MCF 10A (cell line): Measurements from ENCODE around the gene GAREM2. TPM values are rescaled to one million over a fixed set of nuclear protein-coding genes. Genes with fewer than 3 reads are reported as not detected.

Experiments used
- BruUV-seq: library from RNA; stranded (reverse); fragments of 400-500 nt; replicated peaks from 2 replicates; lab custom pipeline; 2021; lab: Mats Ljungman, UMichigan
- CTCF ChIA-PET: fragments of 300-600 bp; sonication (Branson Sonifier 250); formaldehyde crosslinking; extraction: SDS; loops from one replicate; lab custom pipeline; 2021; ENCODE audit warnings: antibody characterized with exemption, inconsistent platforms; lab: Yijun Ruan, JAX
- POLR2A ChIA-PET: fragments of 300-600, 350-650 bp; sonication (Branson Sonifier 250); formaldehyde crosslinking; extraction: SDS; loops from one replicate; lab custom pipeline; 2020; ENCODE audit warnings: antibody characterized with exemption, inconsistent platforms; lab: Yijun Ruan, JAX
- DNase-seq: peaks from one replicate; pipeline ENCODE4 v3.0.0-alpha.2; 2018; ENCODE audit not compliant: unreplicated experiment
- H3K27ac Mint-ChIP-seq: one replicate; pipeline ENCODE4 v1.8.0; 2022; ENCODE audit warnings: mild to moderate bottlenecking, low read depth, mixed read lengths; ENCODE audit not compliant: unreplicated experiment
- H3K27me3 Mint-ChIP-seq: one replicate; pipeline ENCODE4 v1.8.0; 2022; ENCODE audit warnings: mixed read lengths; ENCODE audit not compliant: insufficient read depth, unreplicated experiment
- H3K36me3 Mint-ChIP-seq: one replicate; pipeline ENCODE4 v1.8.0; 2022; ENCODE audit warnings: mild to moderate bottlenecking, moderate library complexity, mixed read lengths; ENCODE audit not compliant: insufficient read depth, unreplicated experiment
- H3K4me1 Mint-ChIP-seq: one replicate; pipeline ENCODE4 v1.8.0; 2022; ENCODE audit warnings: mixed read lengths; ENCODE audit not compliant: insufficient read depth, unreplicated experiment
- H3K4me3 Mint-ChIP-seq: one replicate; pipeline ENCODE4 v1.8.0; 2022; ENCODE audit warnings: mild to moderate bottlenecking, moderate library complexity, mixed read lengths; ENCODE audit not compliant: unreplicated experiment
- H3K9me3 Mint-ChIP-seq: one replicate; pipeline ENCODE4 v1.8.0; 2022; ENCODE audit warnings: mixed read lengths; ENCODE audit not compliant: unreplicated experiment
- intact Hi-C: fragments of 100-400 bp; cut with micrococcal nuclease; formaldehyde crosslinking; loops from 2 replicates; pipeline ENCODE4 v1.14.1; 2022
- total RNA-seq: library from RNA; stranded (reverse); gene quantifications from 2 replicates; pipeline ENCODE4 v1.2.3, GENCODE V29; 2022
- TF ChIP-seq, protein P1 (sequence below): fragments of 200-600 bp; IDR thresholded peaks from one replicate; pipeline ENCODE4 v1.8.0; 2022; ENCODE audit warnings: antibody characterized with exemption, mild to moderate bottlenecking; ENCODE audit not compliant: unreplicated experiment

The GAREM2 gene
- total RNA-seq, 1 experiment from 2014 or later = 0.23 TPM

GRCh38 chr2:26217720-26218119 lies 44.8 kb downstream of the GAREM2 start:
- POLR2A ChIA-PET = no interaction called here

DNA sequence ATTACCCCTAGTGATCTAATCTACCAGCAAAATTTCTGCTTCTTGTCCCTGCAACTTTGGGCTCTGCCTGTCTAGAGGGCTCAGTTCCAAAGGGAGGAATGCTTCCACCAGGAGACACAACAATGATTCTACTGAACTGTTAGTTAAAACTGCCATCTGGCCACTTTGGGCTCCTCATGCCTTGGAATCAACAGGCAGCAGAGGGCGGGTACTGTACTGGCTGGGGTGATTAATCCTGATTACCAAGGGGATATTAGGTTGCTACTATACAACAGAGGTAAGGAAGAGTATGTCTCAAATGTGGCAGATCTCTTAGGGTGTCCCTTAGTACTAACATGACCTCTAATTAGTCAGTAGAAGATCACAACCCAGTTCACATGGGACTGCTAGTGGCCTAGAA lies 50.1 kb downstream of the GAREM2 start:
- no peaks in the 10 kb centered on the region for H3K27me3 Mint-ChIP-seq
- intact Hi-C loops = no loop called here
- no peak overlapping the region for H3K27ac Mint-ChIP-seq
- peaks cover 63% of the 10 kb centered on the region for H3K36me3 Mint-ChIP-seq
- H3K9me3 Mint-ChIP-seq = no peaks in the 10 kb centered on the region
- POLR2A ChIA-PET = interaction anchor here (0.6 to 0.8 kb wide), 2 partner anchors 21 to 165 kb away, joined by 3 to 6 read pairs; no protein-coding TSS in a partner anchor
- no TSS peak for BruUV-seq
- CTCF ChIA-PET = no interaction called here
- no peaks in the 10 kb centered on the region for H3K4me1 Mint-ChIP-seq
- no peak for DNase-seq
- H3K4me3 Mint-ChIP-seq = no peak overlapping the region
- TF ChIP-seq, protein P1, sequence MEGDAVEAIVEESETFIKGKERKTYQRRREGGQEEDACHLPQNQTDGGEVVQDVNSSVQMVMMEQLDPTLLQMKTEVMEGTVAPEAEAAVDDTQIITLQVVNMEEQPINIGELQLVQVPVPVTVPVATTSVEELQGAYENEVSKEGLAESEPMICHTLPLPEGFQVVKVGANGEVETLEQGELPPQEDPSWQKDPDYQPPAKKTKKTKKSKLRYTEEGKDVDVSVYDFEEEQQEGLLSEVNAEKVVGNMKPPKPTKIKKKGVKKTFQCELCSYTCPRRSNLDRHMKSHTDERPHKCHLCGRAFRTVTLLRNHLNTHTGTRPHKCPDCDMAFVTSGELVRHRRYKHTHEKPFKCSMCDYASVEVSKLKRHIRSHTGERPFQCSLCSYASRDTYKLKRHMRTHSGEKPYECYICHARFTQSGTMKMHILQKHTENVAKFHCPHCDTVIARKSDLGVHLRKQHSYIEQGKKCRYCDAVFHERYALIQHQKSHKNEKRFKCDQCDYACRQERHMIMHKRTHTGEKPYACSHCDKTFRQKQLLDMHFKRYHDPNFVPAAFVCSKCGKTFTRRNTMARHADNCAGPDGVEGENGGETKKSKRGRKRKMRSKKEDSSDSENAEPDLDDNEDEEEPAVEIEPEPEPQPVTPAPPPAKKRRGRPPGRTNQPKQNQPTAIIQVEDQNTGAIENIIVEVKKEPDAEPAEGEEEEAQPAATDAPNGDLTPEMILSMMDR = no peak

More at GRCh38 chr2:26217720-26218119, 44.8 kb downstream of the GAREM2 start:
- intact Hi-C loops = no loop called here
- Mint-ChIP-seq H3K9me3 (no peaks in the 10 kb centered on the region), H3K4me1 (no peaks in the 10 kb centered on the region), H3K4me3 (no peak overlapping the region), H3K27ac (no peak overlapping the region), H3K27me3 (no peaks in the 10 kb centered on the region), H3K36me3 (peaks cover 73% of the 10 kb centered on the region)
- TF ChIP-seq, protein P1 = no peak
- BruUV-seq = no TSS peak
- no peak for DNase-seq
- CTCF ChIA-PET = interaction anchor here (0.6 kb wide), 1 partner anchor 13 kb away, joined by 3 read pairs; no protein-coding TSS in a partner anchor

- Mint-ChIP-seq H3K27ac (no peak overlapping the region), H3K4me1 (no peaks in the 10 kb centered on the region), H3K36me3 (peaks cover 66% of the 10 kb centered on the region), H3K27me3 (no peaks in the 10 kb centered on the region), H3K9me3 (no peaks in the 10 kb centered on the region), H3K4me3 (no peak overlapping the region)
- ChIA-PET CTCF (no interaction called here), POLR2A (no interaction called here)
- intact Hi-C loops = no loop called here
- DNase-seq = no peak
- BruUV-seq = no TSS peak
- TF ChIP-seq, protein P1 = no peak
Measured at GRCh38 chr2:26224095-26224494, 51.2 kb downstream of the GAREM2 start.

DNA sequence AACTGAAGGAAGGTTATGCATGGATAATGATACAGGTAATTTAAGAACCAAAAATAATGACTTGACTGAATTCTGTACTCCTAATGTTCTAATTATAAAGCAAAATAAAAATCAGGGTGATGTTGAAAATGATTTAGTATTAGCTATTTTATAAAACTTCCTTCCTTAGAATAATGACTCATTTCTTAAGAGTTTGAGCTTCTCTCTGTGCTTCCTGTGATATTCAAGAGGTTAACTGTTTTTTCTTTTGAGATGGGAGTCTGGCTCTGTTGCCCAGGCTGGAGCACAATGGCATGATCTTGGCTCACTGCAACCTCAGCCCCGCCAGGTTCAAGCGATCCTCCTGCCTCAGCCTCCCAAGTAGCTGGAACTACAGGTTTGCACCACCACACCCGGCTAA lies 56.7 kb downstream of the GAREM2 start:
- no peak overlapping the region for H3K4me3 Mint-ChIP-seq
- peaks cover 85% of the 10 kb centered on the region for H3K36me3 Mint-ChIP-seq
- no peaks in the 10 kb centered on the region for H3K4me1 Mint-ChIP-seq
- TF ChIP-seq, protein P1 = no peak
- no peaks in the 10 kb centered on the region for H3K27me3 Mint-ChIP-seq
- DNase-seq = no peak
- no TSS peak for BruUV-seq
- intact Hi-C loops = no loop called here
- no peak overlapping the region for H3K27ac Mint-ChIP-seq
- ChIA-PET POLR2A (interaction anchor here (1.8 kb wide), 1 partner anchor 13 kb away, joined by 5 read pairs; no protein-coding TSS in a partner anchor), CTCF (interaction anchor here (0.9 to 1.6 kb wide), 2 partner anchors 14 to 101 kb away, joined by 3 to 7 read pairs; no protein-coding TSS in a partner anchor)
- no peaks in the 10 kb centered on the region for H3K9me3 Mint-ChIP-seq
